Measurements from ENCODE around the gene DHDDS. TPM values are rescaled to one million over a fixed set of nuclear protein-coding genes. Genes with fewer than 3 reads are reported as not detected.
"Not testable (repeated sequence)": the region's sequence is repeated elsewhere in the genome, so short reads cannot be mapped to it uniquely, and the experiment has no call there.

Gene DHDDS, protein sequence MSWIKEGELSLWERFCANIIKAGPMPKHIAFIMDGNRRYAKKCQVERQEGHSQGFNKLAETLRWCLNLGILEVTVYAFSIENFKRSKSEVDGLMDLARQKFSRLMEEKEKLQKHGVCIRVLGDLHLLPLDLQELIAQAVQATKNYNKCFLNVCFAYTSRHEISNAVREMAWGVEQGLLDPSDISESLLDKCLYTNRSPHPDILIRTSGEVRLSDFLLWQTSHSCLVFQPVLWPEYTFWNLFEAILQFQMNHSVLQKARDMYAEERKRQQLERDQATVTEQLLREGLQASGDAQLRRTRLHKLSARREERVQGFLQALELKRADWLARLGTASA
- total RNA-seq: 10 to 100 TPM; 35.6 to 55.8 (median 45.3) TPM

DNA sequence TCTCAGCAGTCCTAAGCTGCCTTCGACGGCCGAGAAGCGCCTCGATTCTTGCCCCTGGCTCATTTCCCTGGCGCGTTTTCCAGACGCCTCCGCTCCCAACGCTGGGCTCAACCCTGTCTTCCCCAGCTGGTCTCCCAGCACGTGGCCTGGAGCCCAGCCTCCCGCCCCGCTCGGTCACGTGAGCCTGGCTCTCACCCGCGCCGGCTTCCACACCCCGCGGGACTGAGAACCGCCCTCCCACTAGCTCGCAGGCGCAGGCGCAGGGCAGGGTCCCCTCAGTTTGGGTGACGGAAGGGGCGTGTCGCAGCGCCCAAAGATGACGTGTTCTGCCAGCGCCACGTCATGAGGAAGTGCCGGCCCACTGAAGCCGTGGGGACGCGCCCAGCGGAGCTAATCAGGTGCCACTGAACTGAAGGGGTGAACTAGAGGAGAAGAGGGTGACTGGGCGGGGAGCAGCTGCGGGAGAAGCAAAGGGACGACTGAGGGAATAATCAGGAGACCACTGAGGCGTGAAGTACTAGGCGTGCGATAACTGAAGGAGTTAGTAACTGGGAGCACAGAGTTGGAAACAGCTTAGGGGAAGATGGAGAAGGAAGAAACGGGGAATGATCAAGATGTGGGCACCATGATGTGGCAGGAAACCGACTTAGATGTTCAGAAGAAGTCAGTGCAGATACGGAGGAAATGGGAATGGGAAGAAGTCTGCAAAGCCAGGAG lies at the start of gene DHDDS:
TSS of gene DHDDS (plus strand) at position 343 of the 717 bp plus-strand sequence. CDS start 625 bp downstream, outside the sequence.
- WGBS: 0% methylated on average over 26 of the region's 45 CpGs
- peak in 2 of 3 donors; percentile 79 to 93 for TF ChIP-seq POLR2AphosphoS5 (IDR thresholded peaks at IDR 0.05)
- TF ChIP-seq, protein P1, sequence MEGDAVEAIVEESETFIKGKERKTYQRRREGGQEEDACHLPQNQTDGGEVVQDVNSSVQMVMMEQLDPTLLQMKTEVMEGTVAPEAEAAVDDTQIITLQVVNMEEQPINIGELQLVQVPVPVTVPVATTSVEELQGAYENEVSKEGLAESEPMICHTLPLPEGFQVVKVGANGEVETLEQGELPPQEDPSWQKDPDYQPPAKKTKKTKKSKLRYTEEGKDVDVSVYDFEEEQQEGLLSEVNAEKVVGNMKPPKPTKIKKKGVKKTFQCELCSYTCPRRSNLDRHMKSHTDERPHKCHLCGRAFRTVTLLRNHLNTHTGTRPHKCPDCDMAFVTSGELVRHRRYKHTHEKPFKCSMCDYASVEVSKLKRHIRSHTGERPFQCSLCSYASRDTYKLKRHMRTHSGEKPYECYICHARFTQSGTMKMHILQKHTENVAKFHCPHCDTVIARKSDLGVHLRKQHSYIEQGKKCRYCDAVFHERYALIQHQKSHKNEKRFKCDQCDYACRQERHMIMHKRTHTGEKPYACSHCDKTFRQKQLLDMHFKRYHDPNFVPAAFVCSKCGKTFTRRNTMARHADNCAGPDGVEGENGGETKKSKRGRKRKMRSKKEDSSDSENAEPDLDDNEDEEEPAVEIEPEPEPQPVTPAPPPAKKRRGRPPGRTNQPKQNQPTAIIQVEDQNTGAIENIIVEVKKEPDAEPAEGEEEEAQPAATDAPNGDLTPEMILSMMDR (IDR thresholded peaks at IDR 0.05): no peak
- no peak for TF ChIP-seq EP300 (IDR thresholded peaks at IDR 0.05)
- peak in 1 of 2 donors; percentile 49 for TF ChIP-seq POLR2A (IDR thresholded peaks at IDR 0.05)
- H3K27me3 ChIP-seq: no peaks in the 10 kb centered on the region

DNA sequence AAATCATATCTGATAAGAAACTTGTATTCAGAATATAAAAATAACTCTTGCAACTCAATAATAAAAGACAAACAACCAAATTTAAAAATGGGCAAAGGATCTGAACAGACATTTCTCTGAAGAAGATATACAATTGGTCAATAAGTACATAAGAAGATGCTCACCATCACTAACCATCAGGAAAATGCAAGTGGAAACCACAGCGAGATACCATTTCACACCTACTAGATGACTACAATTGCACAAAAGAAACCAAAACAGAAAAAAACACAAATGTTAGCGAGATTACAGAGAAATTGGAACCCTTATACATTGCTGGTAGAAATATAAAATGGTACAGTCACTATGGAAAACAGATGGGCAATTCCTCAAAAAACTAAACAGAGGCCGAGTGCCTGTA lies 48.0 kb upstream of the DHDDS start:
- Histone ChIP-seq H3K27ac (no peak overlapping the region), H3K27me3 (peaks cover 3% of the 10 kb centered on the region), H3K36me3 (no peaks in the 10 kb centered on the region), H3K4me3 (no peak overlapping the region), H3K9me3 (no peaks in the 10 kb centered on the region), H3K4me1 (no peaks in the 10 kb centered on the region)
- 84% methylated on average over 3 of the region's 3 CpGs for WGBS
- TF ChIP-seq POLR2AphosphoS5 (IDR thresholded peaks at IDR 0.05) (no peak), EP300 (IDR thresholded peaks at IDR 0.05) (no peak), POLR2A (IDR thresholded peaks at IDR 0.05) (no peak)
- TF ChIP-seq, protein P1 (IDR thresholded peaks at IDR 0.05): no peak
- no peak for DNase-seq (ENCODE audit: low spot score in 2 of 2)

More for the DNA sequence above, at the start of gene DHDDS:
- DNase-seq (ENCODE audit: low spot score in 2 of 2): peak; percentile 98 to 99
- Histone ChIP-seq H3K27ac (peak within 1 kb of the TSS; percentile 78), H3K36me3 (peaks cover 17% of the 10 kb centered on the region), H3K4me3 (peak within 1 kb of the TSS; percentile 63), H3K9me3 (no peaks in the 10 kb centered on the region), H3K4me1 (peaks cover 30% of the 10 kb centered on the region)

DNA sequence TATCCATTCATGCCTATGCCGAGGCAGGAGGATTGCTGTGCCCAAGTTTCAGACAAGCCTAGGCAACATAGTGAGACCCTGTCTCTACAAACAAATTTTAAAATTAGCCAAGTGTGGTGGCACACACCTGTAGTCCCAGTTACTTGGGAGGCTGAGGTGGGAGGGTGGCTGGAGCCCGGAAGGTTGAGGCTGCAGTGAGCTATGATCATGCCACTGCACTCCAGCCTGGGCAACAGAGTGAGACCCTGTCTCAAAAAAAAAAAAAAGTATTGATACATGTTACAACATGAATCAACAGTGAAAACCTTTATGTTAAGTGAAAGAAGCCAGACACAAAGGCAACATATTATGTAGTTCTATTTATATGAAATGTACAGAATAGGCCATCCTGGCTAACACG lies 47.1 kb upstream of the DHDDS start:
- DNase-seq (ENCODE audit: low spot score in 2 of 2); H3K27me3 ChIP-seq; H3K27ac ChIP-seq; H3K4me3 ChIP-seq; H3K4me1 ChIP-seq; H3K36me3 ChIP-seq; H3K9me3 ChIP-seq: not testable (repeated sequence)
- 95% methylated on average over 3 of the region's 3 CpGs for WGBS

- Histone ChIP-seq H3K4me3 (no peak overlapping the region), H3K9me3 (no peaks in the 10 kb centered on the region), H3K36me3 (no peaks in the 10 kb centered on the region), H3K4me1 (no peaks in the 10 kb centered on the region), H3K27ac (no peak overlapping the region), H3K27me3 (no peaks in the 10 kb centered on the region)
- no peak for DNase-seq (ENCODE audit: low spot score in 2 of 2)
- 65% methylated on average over 7 of the region's 7 CpGs for WGBS
- TF ChIP-seq EP300 (IDR thresholded peaks at IDR 0.05) (no peak), POLR2A (IDR thresholded peaks at IDR 0.05) (no peak)
Measured at GRCh38 chr1:26387447-26387846, 44.7 kb upstream of the DHDDS start.

- Histone ChIP-seq H3K4me3 (no peak overlapping the region), H3K9me3 (no peaks in the 10 kb centered on the region), H3K36me3 (no peaks in the 10 kb centered on the region), H3K27ac (no peak overlapping the region), H3K27me3 (no peaks in the 10 kb centered on the region), H3K4me1 (no peaks in the 10 kb centered on the region)
- WGBS: 74% methylated on average over 7 of the region's 7 CpGs
- no peak for DNase-seq (ENCODE audit: low spot score in 2 of 2)
- TF ChIP-seq, protein P1 (IDR thresholded peaks at IDR 0.05): no peak
- no peak for TF ChIP-seq POLR2A (IDR thresholded peaks at IDR 0.05)
- TF ChIP-seq POLR2AphosphoS5 (IDR thresholded peaks at IDR 0.05): no peak
- no peak for TF ChIP-seq EP300 (IDR thresholded peaks at IDR 0.05)
Measured at GRCh38 chr1:26388791-26389445, 43.2 kb upstream of the DHDDS start.
